HEK293 (cell line): ENCODE results near the gene ARL2BP.
A peak's percentile ranks its signal among the peaks of the same experiment; 100 is the strongest.

Experiments
- CTCF ChIA-PET: fragments of 350-600 bp; formaldehyde crosslinking; extraction: SDS; loops from one replicate; lab custom pipeline; 2021; ENCODE audit warnings: antibody characterized with exemption; lab: Yijun Ruan, JAX
- POLR2A ChIA-PET: fragments of 300-600 bp; formaldehyde crosslinking; extraction: SDS; loops from one replicate; lab custom pipeline; 2020; ENCODE audit warnings: antibody characterized with exemption, inconsistent platforms; lab: Yijun Ruan, JAX
- H3K27ac ChIP-seq: fragments of 200-500 bp; sonication (Bioruptor generic); 2 replicates; pipeline ENCODE4 v1.5.1; 2014; ENCODE audit warnings: low read depth, low read length, control low read depth, inconsistent platforms; ENCODE audit errors: extremely low read depth
- H3K36me3 ChIP-seq, 2 experiments: fragments of 200-500 bp in 1 of 2; sonication (Bioruptor generic) in 1 of 2; 1 replicate in 1 of 2; 2 replicates in 1 of 2; pipeline ENCODE4 v1.5.1; 2014 to 2017; ENCODE audit warnings: inconsistent platforms in 2 of 2, low read length in 2 of 2; ENCODE audit not compliant: control insufficient read depth in 2 of 2, insufficient read depth in 1 of 2
- H3K4me1 ChIP-seq: fragments of 200-500 bp; sonication (Bioruptor generic); 2 replicates; pipeline ENCODE4 v1.5.1; 2014; ENCODE audit warnings: mild to moderate bottlenecking, low read length, inconsistent platforms; ENCODE audit not compliant: control insufficient read depth, insufficient read depth
- H3K4me3 ChIP-seq: 2 replicates; pipeline ENCODE4 v1.5.1; 2011; ENCODE audit warnings: low read depth, mild to moderate bottlenecking, control low read depth, low read length, moderate library complexity
- H3K9me3 ChIP-seq: fragments of 200-500 bp; sonication (Bioruptor generic); 2 replicates; pipeline ENCODE4 v1.5.1; 2014; ENCODE audit warnings: low read depth, low read length, inconsistent platforms; ENCODE audit not compliant: control insufficient read depth, insufficient read depth
- BCL11B ChIP-seq: fragments of 450-650 bp; formaldehyde crosslinking; IDR thresholded peaks from 2 replicates; pipeline ENCODE4 v1.5.1; 2016; ENCODE audit warnings: low read depth, missing biosample characterization, missing genetic modification characterization
- FEZF1 ChIP-seq: fragments of 450-650 bp; formaldehyde crosslinking; IDR thresholded peaks from 2 replicates; pipeline ENCODE4 v1.5.1; 2016; ENCODE audit warnings: missing biosample characterization, missing genetic modification characterization
- MEIS1 ChIP-seq: sonication (generic); formaldehyde crosslinking; IDR thresholded peaks from 2 replicates; pipeline ENCODE4 v1.8.1; 2022; ENCODE audit warnings: missing genetic modification reagents, mild to moderate bottlenecking, borderline replicate concordance
- MYNN ChIP-seq: fragments of 450-650 bp; formaldehyde crosslinking; IDR thresholded peaks from 2 replicates; pipeline ENCODE4 v1.5.1; 2016; ENCODE audit warnings: missing biosample characterization, missing genetic modification characterization, borderline replicate concordance
- OVOL3 ChIP-seq: fragments of 450-650 bp; formaldehyde crosslinking; IDR thresholded peaks from 2 replicates; pipeline ENCODE4 v1.5.1; 2016; ENCODE audit warnings: missing biosample characterization, missing genetic modification characterization
- PRDM1 ChIP-seq: fragments of 450-650 bp; formaldehyde crosslinking; IDR thresholded peaks from 2 replicates; pipeline ENCODE4; 2016; ENCODE audit warnings: missing biosample characterization, missing genetic modification characterization
- RBAK ChIP-seq: fragments of 450-650 bp; formaldehyde crosslinking; IDR thresholded peaks from 2 replicates; pipeline ENCODE4 v1.5.1; 2016; ENCODE audit warnings: missing biosample characterization, missing genetic modification characterization
- ZBTB11 ChIP-seq: fragments of 450-650 bp; formaldehyde crosslinking; conservative IDR thresholded peaks from 2 replicates; pipeline ENCODE4 v1.5.1; 2016; ENCODE audit warnings: low read depth, missing biosample characterization, missing genetic modification characterization
- ZEB2 ChIP-seq: fragments of 450-650 bp; formaldehyde crosslinking; IDR thresholded peaks from 2 replicates; pipeline ENCODE4 v1.5.1; 2016; ENCODE audit warnings: missing biosample characterization, missing genetic modification characterization
- ZFP3 ChIP-seq: fragments of 450-650 bp; formaldehyde crosslinking; IDR thresholded peaks from 2 replicates; pipeline ENCODE4 v1.5.1; 2016; ENCODE audit warnings: low read depth, missing biosample characterization, missing genetic modification characterization
- ZIC2 ChIP-seq: fragments of 450-650 bp; formaldehyde crosslinking; IDR thresholded peaks from 2 replicates; pipeline ENCODE4 v1.5.1; 2016; ENCODE audit warnings: missing biosample characterization, missing genetic modification characterization
- ZNF10 ChIP-seq: fragments of 450-650 bp; formaldehyde crosslinking; IDR thresholded peaks from 2 replicates; pipeline ENCODE4 v1.5.1; 2017; ENCODE audit warnings: missing biosample characterization, missing genetic modification characterization
- ZNF146 ChIP-seq: fragments of 450-650 bp; formaldehyde crosslinking; IDR thresholded peaks from 2 replicates; pipeline ENCODE4 v1.5.1; 2016; ENCODE audit warnings: missing biosample characterization, missing genetic modification characterization
- ZNF184 ChIP-seq: fragments of 450-650 bp; IDR thresholded peaks from 2 replicates; pipeline ENCODE4 v1.5.1; 2018; ENCODE audit warnings: missing biosample characterization, mild to moderate bottlenecking, missing genetic modification characterization
- ZNF211 ChIP-seq: fragments of 450-650 bp; formaldehyde crosslinking; IDR thresholded peaks from 2 replicates; pipeline ENCODE4 v1.5.1; 2016; ENCODE audit warnings: low read depth, missing biosample characterization, missing genetic modification characterization
- ZNF214 ChIP-seq: fragments of 450-650 bp; formaldehyde crosslinking; IDR thresholded peaks from 2 replicates; pipeline ENCODE4 v1.5.1; 2017; ENCODE audit warnings: missing biosample characterization, mild to moderate bottlenecking, missing genetic modification characterization, borderline replicate concordance
- ZNF248 ChIP-seq: fragments of 450-650 bp; formaldehyde crosslinking; IDR thresholded peaks from 2 replicates; pipeline ENCODE4 v1.5.1; 2017; ENCODE audit warnings: missing biosample characterization, missing genetic modification characterization
- ZNF266 ChIP-seq: fragments of 450-650 bp; formaldehyde crosslinking; IDR thresholded peaks from 2 replicates; pipeline ENCODE4 v1.5.1; 2016; ENCODE audit warnings: missing biosample characterization, missing genetic modification characterization, low read depth
- ZNF274 ChIP-seq, 2 experiments: fragments of 200-500 bp in 1 of 2; fragments of 450-650 bp in 1 of 2; sonication (Bioruptor generic) in 1 of 2; formaldehyde crosslinking in 1 of 2; IDR thresholded peaks; 2 replicates each; pipeline versions ENCODE4 v1.5.1 to v1.6.1; 2014 to 2016; ENCODE audit warnings: borderline replicate concordance in 1 of 2, inconsistent platforms in 1 of 2, low read length in 1 of 2, missing biosample characterization in 1 of 2, missing genetic modification characterization in 1 of 2
- ZNF292 ChIP-seq: fragments of 450-650 bp; formaldehyde crosslinking; IDR thresholded peaks from 2 replicates; pipeline ENCODE4 v1.5.1; 2016; ENCODE audit warnings: low read depth, missing biosample characterization, missing genetic modification characterization, borderline replicate concordance
- ZNF311 ChIP-seq: fragments of 450-650 bp; formaldehyde crosslinking; IDR thresholded peaks from 2 replicates; pipeline ENCODE4 v1.5.1; 2017; ENCODE audit warnings: missing biosample characterization, missing genetic modification characterization, borderline replicate concordance
- ZNF324 ChIP-seq: fragments of 450-650 bp; formaldehyde crosslinking; IDR thresholded peaks from 2 replicates; pipeline ENCODE4 v1.5.1; 2016; ENCODE audit warnings: missing biosample characterization, missing genetic modification characterization
- ZNF449 ChIP-seq: fragments of 450-650 bp; formaldehyde crosslinking; IDR thresholded peaks from 2 replicates; pipeline ENCODE4 v1.5.1; 2017; ENCODE audit warnings: missing biosample characterization, mild to moderate bottlenecking, missing genetic modification characterization, moderate library complexity
- ZNF501 ChIP-seq: fragments of 450-650 bp; formaldehyde crosslinking; IDR thresholded peaks from 2 replicates; pipeline ENCODE4 v1.5.1; 2016; ENCODE audit warnings: missing biosample characterization, missing genetic modification characterization
- ZNF510 ChIP-seq: fragments of 450-650 bp; formaldehyde crosslinking; IDR thresholded peaks from 2 replicates; pipeline ENCODE4 v1.5.1; 2018; ENCODE audit warnings: mild to moderate bottlenecking, missing genetic modification characterization, missing biosample characterization; ENCODE audit not compliant: insufficient replicate concordance
- ZNF560 ChIP-seq: fragments of 450-650 bp; formaldehyde crosslinking; IDR thresholded peaks from 2 replicates; pipeline ENCODE4 v1.5.1; 2017; ENCODE audit warnings: missing biosample characterization, missing genetic modification characterization, borderline replicate concordance
- ZNF571 ChIP-seq: fragments of 450-650 bp; formaldehyde crosslinking; IDR thresholded peaks from 2 replicates; pipeline ENCODE4 v1.5.0; 2017; ENCODE audit warnings: missing biosample characterization, missing genetic modification characterization
- ZNF580 ChIP-seq: fragments of 450-650 bp; formaldehyde crosslinking; IDR thresholded peaks from 2 replicates; pipeline ENCODE4 v1.5.1; 2016; ENCODE audit warnings: missing biosample characterization, missing genetic modification characterization
- ZNF621 ChIP-seq: fragments of 450-650 bp; formaldehyde crosslinking; IDR thresholded peaks from 2 replicates; pipeline ENCODE4 v1.5.1; 2017; ENCODE audit warnings: missing biosample characterization, missing genetic modification characterization
- ZNF747 ChIP-seq: fragments of 450-650 bp; formaldehyde crosslinking; IDR thresholded peaks from 2 replicates; pipeline ENCODE4 v1.5.1; 2016; ENCODE audit warnings: missing biosample characterization, missing genetic modification characterization
- ZSCAN18 ChIP-seq: fragments of 450-650 bp; formaldehyde crosslinking; IDR thresholded peaks from 2 replicates; pipeline ENCODE4 v1.5.1; 2016; ENCODE audit warnings: missing biosample characterization, missing genetic modification characterization
- ZXDB ChIP-seq: fragments of 450-650 bp; formaldehyde crosslinking; IDR thresholded peaks from 2 replicates; pipeline ENCODE4 v1.5.1; 2016; ENCODE audit warnings: missing biosample characterization, missing genetic modification characterization

The ARL2BP gene

GRCh38 chr16:57235128-57236021 is 9.7 kb upstream of the ARL2BP start:
- ChIA-PET CTCF (no interaction called here), POLR2A (interaction anchor here (0.6 to 1.2 kb wide), 6 partner anchors 10 to 212 kb away, joined by 3 to 6 read pairs (median 3); partner anchors contain the start of genes ARL2BP, CIAPIN1 and COQ9)
- Histone ChIP-seq H3K4me1 (peaks cover 7% of the 10 kb centered on the region; the same call in 1 of the 2 replicates), H3K4me3 (no peak overlapping the region), H3K9me3 (no peaks in the 10 kb centered on the region), H3K36me3 (peaks cover 23 to 75% of the 10 kb centered on the region in 2 experiments), H3K27ac (no peak overlapping the region)
- TF ChIP-seq ZNF184: no peak
- 0 out of 2 replicates have a peak, but pooled peaks have one; percentile 26 for TF ChIP-seq ZNF324
- no peak for TF ChIP-seq ZNF274 (IDR thresholded peaks at IDR 0.05; ENCODE audit: low read length)
- no peak for TF ChIP-seq ZNF274 (tag by site-specific recombination; IDR thresholded peaks at IDR 0.05; ENCODE audit: borderline replicate concordance)
- no peak for TF ChIP-seq ZSCAN18 (tag by site-specific recombination)
- TF ChIP-seq ZNF560 (tag by site-specific recombination): no peak
- peak; percentile 67 for TF ChIP-seq FEZF1 (tag by site-specific recombination)
- TF ChIP-seq ZNF266 (tag by site-specific recombination): no peak
- TF ChIP-seq ZNF311: no peak
- no peak for TF ChIP-seq BCL11B (tag by site-specific recombination)
- no peak for TF ChIP-seq ZNF571 (tag by site-specific recombination)
- no peak for TF ChIP-seq ZEB2 (tag by site-specific recombination)
- 0 out of 2 replicates have a peak, but pooled peaks have one; percentile 23 for TF ChIP-seq ZXDB (tag by site-specific recombination)
- no peak for TF ChIP-seq ZNF10 (tag by site-specific recombination)
- TF ChIP-seq PRDM1 (tag by site-specific recombination): no peak
- TF ChIP-seq ZNF621 (tag by site-specific recombination): no peak
- TF ChIP-seq MEIS1: no peak
- TF ChIP-seq ZNF501 (tag by site-specific recombination): no peak
- TF ChIP-seq OVOL3 (tag by site-specific recombination): no peak
- no peak for TF ChIP-seq RBAK (tag by site-specific recombination)
- TF ChIP-seq ZNF747 (tag by site-specific recombination): no peak
- TF ChIP-seq MYNN (tag by site-specific recombination): no peak
- TF ChIP-seq ZNF146: no peak
- TF ChIP-seq ZIC2 (tag by site-specific recombination): peak; percentile 69
- TF ChIP-seq ZNF248 (tag by site-specific recombination): no peak
- no peak for TF ChIP-seq ZNF580 (tag by site-specific recombination)
- no peak for TF ChIP-seq ZNF214
- TF ChIP-seq ZFP3: no peak
- no peak for TF ChIP-seq ZBTB11 (tag by site-specific recombination)
- no peak for TF ChIP-seq ZNF211
- TF ChIP-seq ZNF449 (tag by site-specific recombination): peak; percentile 85
- TF ChIP-seq ZNF292 (tag by site-specific recombination): no peak
- no peak for TF ChIP-seq ZNF510 (tag by site-specific recombination)
